GM21528 (cell line): ENCODE data around the gene TACSTD2.
A peak's percentile ranks its signal among the peaks of the same experiment; 100 is the strongest.
"Not testable (repeated sequence)": the region's sequence is repeated elsewhere in the genome, so short reads cannot be mapped to it uniquely, and the experiment has no call there.

Experiments used
- ATAC-seq: cut with Tn5 transposase; IDR thresholded peaks from one replicate; pipeline ENCODE4 v1.9.1; 2021; ENCODE audit warnings: mild to moderate bottlenecking, moderate library complexity; ENCODE audit not compliant: unreplicated experiment, low FRiP score

Gene TACSTD2

DNA sequence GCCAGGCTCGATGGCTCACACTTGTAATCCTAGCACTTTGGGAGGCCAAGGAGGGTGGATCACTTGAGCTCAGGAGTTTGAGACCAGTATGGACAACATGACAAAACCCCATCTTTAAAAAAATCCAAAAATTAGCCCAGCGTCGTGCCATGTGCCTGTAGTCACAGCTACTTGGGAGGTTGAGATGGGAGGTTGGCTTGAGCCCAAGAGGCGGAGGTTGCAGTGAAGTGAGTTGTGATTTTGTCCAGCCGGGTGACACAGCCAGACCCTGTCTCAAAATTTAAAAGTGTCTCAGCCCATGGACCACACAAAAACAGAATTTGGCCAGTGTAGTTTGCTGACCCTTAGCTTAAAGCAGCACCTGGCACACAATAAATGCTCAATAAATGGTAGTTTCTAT, 11.3 kb upstream of the TACSTD2 start:
- ATAC-seq = no peak

DNA sequence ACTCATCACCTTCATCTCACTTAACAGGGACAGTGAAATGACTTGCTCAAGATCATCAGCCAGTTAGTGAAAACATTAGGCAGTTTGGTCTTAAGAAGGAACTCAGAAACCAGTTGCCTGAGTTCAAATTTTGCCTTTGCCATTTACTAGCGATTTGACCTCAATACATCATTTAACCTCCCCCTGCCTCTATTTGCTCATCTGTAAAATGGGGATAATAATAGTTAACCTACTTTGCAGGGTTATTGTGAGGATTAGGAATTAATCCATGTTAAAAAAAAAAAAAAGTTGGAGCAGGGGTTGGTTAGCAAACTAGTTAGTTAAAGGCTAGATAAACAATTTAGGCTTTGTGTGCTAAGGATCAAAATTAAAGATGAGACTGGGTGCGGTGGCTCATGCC, 10.6 kb upstream of the TACSTD2 start:
- ATAC-seq = no peak

GRCh38 chr1:58586271-58586670, 9.2 kb upstream of the TACSTD2 start:
- ATAC-seq = no peak

DNA sequence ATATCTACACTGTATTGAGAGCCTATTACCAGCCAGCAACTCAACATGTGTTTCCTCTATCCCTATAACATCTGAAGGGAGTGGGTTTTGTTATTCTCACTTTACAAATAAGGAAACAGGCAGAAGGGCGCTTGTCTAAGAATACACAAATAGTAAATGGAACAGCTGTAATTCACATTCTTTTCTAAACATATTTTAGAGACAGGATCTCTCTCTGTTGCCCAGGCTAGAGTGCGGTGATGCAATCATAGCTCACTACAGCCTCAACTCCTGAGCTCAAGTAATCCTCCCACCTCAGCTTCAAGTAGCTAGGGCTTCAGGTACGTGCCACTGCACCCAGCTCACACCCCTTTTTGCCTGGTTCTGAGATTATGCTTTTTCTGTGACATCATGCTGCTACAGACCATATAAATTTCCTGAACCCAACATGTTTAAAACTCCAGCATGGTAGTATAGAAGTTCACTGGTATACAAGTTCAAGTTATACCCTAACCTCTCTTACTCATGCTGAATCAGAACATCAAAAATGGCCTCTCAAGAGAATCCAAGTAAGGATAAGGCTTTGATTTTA, 8.6 kb upstream of the TACSTD2 start:
- ATAC-seq = no peak

DNA sequence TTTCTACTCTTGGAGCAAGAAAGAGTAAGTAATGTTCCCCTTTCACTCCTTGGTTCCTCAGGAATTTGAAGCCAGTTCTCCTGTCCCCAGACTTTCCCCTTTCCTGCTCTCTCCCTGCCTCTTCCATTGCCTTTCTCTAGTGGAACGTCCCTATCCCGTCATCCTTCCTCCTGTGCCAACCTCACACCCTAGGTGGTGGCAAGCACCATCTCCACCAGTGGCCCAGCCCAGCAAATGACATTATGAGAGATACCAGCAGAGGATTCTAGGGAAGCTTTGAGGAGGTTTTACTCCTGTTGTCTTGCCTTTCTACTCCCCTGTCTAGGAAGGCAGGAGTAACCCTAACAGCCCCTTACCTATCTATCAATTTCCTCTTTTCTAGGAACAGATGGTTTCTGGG, 8.1 kb upstream of the TACSTD2 start:
- ATAC-seq = no peak

DNA sequence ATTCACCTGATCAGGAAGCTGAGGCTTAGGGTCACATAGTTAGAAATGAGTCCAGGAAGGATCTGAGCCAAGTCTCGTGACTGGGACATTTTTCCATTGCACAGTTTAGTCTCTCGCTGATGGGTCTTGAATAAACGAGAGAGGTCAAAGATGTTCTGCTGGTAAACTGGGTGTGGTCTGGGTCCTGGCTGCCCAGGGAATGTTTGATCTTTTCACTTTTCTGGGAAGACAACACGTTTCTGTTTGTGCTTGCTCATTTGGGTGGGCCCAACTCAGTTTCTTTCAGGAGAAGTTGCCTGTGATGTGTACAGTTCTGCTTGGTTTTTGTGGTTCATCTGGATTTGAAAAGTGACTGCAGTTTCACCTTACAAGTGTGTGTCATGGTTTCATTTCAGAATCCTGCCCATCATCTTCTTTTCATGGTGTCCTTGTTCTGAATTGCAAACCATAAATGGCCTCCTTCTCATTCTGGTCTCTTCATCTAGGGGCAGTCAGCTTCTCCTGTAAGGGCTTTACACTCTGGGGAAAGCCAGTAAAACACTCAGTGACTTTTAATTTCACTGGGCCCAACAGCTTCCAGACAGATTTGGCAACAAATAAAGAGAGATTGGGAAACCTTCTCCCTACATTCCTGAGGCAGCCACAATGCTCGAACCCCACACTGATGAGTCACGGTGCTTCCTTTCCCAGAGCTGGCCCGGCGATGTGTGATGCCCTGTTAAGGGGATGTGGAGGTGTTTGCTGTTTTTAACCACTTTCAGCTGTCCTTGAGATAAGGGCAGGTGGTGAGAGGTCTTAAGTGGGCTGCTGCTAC, 7.2 kb upstream of the TACSTD2 start:
- peak; percentile 67 for ATAC-seq

DNA sequence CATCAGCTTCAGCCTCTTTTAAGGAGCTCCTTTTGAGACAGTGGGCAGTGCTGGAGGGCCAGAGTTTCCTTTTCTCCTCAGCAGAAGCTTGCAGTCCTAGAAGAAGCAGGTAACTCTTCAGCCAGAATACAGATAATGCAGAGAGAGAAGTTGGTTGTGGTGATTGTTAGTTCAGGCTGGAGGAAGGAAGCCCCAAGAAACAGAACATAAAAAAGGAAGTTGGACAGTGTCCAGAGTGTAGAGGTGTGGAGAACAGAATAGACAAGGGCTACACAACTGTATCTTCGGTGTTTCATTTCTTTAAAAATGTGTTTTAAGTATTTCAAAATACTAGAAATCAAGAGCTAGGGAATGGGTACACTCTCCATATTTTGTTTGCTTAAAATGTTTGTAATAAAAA, 6.4 kb upstream of the TACSTD2 start:
- no peak for ATAC-seq

DNA sequence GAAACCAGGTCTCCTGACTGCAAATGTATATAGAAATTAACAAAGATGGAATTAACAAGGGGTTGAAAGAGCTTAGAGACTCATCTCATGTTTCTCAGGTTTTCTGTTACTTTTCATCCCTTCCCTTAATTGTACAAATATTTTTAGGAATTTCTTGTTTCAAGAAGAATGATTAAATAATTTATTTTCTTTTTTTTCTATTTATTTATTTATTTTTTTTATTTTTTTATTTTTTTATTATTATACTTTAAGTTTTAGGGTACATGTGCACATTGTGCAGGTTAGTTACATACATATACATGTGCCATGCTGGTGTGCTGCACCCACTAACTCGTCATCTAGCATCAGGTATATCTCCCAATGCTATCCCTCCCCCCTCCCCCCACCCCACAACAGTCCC, 5.1 kb upstream of the TACSTD2 start:
- not testable (repeated sequence) for ATAC-seq

DNA sequence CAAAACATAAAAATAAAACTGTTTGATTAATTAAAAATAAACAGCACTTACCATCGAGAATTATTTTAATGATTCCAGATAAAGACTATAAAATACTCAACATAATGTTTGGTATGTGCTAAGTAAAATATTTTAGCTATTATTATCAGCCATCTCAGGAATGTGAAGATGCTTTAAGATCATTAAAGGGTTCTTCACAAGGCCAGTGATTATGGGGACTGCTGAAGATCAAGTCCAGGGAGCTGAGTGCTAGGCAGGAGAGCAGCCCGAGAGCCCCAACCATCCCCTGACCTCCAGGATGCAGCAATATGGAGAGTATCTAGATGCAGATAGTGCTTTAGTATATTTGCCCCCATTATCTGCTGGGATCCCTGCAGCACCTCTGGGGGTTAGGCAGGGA, 4.6 kb upstream of the TACSTD2 start:
- ATAC-seq = no peak

DNA sequence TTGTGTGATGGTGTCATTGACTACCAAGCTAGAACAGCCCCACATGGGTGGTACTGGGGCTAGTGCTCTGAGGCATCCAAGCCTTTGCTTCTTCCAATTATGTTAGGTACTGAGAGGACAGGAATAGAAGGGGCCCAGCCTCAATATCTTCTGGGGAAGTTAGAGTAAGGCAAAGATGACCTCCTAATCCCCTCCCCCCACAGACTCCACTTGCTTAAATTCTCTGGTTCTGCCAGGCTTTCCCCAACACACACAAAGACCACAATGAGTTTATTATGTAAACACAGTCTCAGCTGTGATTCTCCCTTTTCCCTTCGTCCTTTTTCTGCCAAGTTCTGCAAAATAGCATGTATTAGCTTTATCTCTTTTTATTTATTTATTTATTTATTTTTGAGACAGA, 3.1 kb upstream of the TACSTD2 start:
- no peak for ATAC-seq

GRCh38 chr1:58577654-58578030, 590 bp upstream of the TACSTD2 start:
- ATAC-seq = no peak

- no peak for ATAC-seq
Measured at GRCh38 chr1:58576325-58576726, 726 bp downstream of the TACSTD2 start.

- ATAC-seq = no peak
Measured at GRCh38 chr1:58575551-58576324, 1.3 kb downstream of the TACSTD2 start.

GRCh38 chr1:58574816-58575215, 2.2 kb downstream of the TACSTD2 start:
- no peak for ATAC-seq

DNA sequence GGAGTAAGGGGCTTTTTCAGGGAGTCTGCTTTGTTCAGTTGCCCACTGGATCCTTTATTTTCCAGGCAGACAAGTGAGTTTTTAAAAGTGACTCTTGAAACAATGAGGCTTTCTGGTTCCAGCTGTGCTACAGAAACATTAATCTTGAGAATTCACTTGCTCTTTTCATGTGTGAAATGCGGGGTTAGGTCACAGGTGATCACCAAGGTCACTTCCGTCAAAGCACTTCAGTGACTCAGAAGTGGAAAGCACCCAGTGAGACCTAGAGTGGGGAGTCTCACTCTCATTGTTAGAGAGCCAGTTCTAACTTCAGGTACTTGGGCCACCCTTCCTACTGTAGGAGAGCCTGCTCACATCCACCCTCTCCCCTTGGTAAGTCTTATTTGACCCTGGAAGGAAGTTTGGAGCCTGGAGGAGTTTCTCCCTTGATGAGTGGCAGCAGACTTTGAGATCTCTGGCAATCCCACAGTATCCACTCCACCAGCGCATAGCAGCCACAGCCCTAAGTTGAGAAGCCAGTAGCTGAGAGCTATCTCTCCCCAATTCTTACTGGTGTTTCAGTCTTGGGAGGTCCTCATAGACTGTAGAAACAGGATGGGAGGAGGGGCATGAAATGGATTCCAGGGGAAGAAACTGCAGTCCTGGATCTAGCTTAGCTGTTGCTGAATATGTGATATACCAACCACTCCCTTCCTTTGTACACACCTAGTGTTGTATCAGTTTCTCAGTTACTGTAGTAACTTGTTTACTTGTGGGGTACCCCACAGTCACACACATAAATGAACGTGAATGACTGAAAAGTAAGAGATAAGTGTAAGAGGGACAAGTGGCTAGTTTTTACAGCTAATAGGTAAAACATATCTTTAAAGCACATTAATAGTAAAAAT, 3.1 kb downstream of the TACSTD2 start:
- peak; percentile 95 for ATAC-seq

GRCh38 chr1:58573138-58573537, 3.9 kb downstream of the TACSTD2 start:
- ATAC-seq = no peak

DNA sequence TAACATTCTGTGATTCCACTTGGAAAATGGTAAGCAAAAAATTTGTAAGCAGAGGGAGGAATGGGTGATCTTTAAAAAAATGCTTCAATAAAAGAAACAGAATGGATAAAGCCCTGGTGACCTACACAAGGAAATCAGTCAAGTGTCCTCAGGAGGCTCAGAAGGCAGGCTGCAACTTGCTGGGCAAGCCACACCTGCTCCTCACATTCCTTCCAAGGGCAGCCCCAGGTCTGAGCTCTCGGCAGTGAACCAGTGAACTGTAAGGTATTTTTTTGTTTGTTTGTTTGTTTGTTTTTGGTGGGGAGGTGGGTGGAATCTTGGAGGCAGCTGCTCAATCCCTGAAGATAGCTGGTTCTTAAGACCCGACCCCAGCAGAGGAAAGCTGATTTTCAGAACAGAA, 4.4 kb downstream of the TACSTD2 start:
- ATAC-seq = no peak

DNA sequence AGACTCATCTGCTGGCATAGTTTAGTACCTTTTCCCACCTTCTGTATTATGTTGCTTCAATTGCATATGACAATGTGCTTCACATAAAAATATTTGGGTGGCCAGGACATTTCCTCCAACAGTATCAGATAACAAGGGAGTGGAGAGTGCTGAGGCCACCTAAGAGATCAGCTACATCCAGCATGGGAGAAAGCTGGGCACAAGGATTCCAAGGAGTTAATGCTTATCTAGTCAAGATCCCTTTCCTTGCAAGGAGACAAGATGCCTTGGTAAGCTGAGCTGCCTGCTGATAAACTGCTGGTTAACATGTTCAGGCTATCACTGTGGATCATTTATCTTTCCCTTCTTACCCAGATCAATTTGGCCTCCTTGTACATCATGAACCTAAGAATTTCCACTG, 5.4 kb downstream of the TACSTD2 start:
- no peak for ATAC-seq

DNA sequence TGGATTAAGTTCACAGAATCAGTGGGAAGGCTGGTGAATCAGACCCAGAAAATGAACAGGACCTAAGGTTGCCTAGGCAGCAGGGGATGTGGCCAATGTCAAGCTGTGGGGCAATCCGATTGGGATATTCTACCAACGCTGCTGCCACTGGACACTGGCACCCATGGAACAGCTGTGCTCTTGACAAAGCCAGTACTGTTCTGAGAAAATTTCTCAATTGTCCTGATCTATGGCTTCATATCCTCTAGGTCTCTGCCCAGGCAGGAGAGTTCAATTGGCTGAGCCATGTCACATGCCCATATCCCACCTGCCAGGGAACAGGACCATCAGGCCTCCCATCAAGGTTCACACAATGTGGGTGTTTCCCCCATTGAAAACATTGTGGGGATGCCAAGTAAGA, 6.2 kb downstream of the TACSTD2 start:
- no peak for ATAC-seq

GRCh38 chr1:58570094-58570493, 7.0 kb downstream of the TACSTD2 start:
- no peak for ATAC-seq

- ATAC-seq = no peak
Measured at GRCh38 chr1:58568911-58569310, 8.1 kb downstream of the TACSTD2 start.
